ENCODE data around the gene HMCN1.

DNA sequence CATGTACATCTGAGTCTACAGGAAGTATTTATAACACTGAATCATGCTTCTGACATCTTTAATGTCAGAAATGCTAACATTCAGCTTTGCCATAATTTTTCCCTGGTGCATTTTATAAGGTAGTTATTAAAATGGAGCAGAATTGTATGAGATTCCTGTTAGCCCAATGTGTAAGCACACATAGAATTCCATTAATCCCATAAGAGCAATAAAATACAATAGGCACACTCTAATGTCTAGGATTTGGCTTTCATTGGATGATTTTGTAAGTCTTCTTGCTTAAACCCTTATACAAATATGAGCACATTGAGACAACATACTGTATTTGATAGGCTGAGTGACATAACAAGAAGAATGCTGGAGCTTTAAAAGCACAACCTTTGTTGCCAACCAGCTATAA, 256.4 kb downstream of the HMCN1 start:
- TF ChIP-seq, protein P1, sequence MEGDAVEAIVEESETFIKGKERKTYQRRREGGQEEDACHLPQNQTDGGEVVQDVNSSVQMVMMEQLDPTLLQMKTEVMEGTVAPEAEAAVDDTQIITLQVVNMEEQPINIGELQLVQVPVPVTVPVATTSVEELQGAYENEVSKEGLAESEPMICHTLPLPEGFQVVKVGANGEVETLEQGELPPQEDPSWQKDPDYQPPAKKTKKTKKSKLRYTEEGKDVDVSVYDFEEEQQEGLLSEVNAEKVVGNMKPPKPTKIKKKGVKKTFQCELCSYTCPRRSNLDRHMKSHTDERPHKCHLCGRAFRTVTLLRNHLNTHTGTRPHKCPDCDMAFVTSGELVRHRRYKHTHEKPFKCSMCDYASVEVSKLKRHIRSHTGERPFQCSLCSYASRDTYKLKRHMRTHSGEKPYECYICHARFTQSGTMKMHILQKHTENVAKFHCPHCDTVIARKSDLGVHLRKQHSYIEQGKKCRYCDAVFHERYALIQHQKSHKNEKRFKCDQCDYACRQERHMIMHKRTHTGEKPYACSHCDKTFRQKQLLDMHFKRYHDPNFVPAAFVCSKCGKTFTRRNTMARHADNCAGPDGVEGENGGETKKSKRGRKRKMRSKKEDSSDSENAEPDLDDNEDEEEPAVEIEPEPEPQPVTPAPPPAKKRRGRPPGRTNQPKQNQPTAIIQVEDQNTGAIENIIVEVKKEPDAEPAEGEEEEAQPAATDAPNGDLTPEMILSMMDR (IDR thresholded peaks at IDR 0.05) = no peak
- TF ChIP-seq POLR2A (IDR thresholded peaks at IDR 0.05) = no peak

Measured in heart left ventricle (tissue), 13 donors.